ENCODE results near the gene EP400.

Gene EP400

GRCh38 chr12:131904346-131904745 is 45.4 kb upstream of the EP400 start:
- no peak overlapping the region for H3K27ac ChIP-seq (ENCODE audit: low read depth, low read length)
- no peaks in the 10 kb centered on the region for H4K20me1 ChIP-seq (ENCODE audit: low read depth, low read length)
- TF ChIP-seq CTCF (IDR thresholded peaks at IDR 0.05; ENCODE audit: insufficient read depth, low read length, poor library complexity, severe bottlenecking) (no peak), EZH2phosphoT487 (conservative IDR thresholded peaks at IDR 0.05; ENCODE audit: low read length) (no peak)

GRCh38 chr12:131905081-131905629 is 44.6 kb upstream of the EP400 start:
- Histone ChIP-seq H2AFZ (ENCODE audit: low read depth, low read length, severe bottlenecking) (no peak overlapping the region), H3K9ac (ENCODE audit: low read length) (no peak overlapping the region), H3K4me2 (ENCODE audit: low read depth, low read length, poor library complexity, severe bottlenecking) (no peak overlapping the region), H4K20me1 (ENCODE audit: low read depth, low read length) (no peaks in the 10 kb centered on the region), H3K9me2 (replicated peaks; ENCODE audit: insufficient read depth, low read length) (no peaks in the 10 kb centered on the region), H3K9me3 (ENCODE audit: insufficient read depth, low read length) (no peaks in the 10 kb centered on the region), H3K27ac (ENCODE audit: low read depth, low read length) (no peak overlapping the region), H3K79me2 (ENCODE audit: insufficient read depth, low read length) (no peaks in the 10 kb centered on the region), H3K27me3 (ENCODE audit: low read length) (no peaks in the 10 kb centered on the region), H3F3A (ENCODE audit: insufficient read depth) (no peaks in the 10 kb centered on the region), H3K36me3 (ENCODE audit: low read length) (no peaks in the 10 kb centered on the region), H3K4me3 (ENCODE audit: insufficient read depth, low read length, poor library complexity, severe bottlenecking) (no peak overlapping the region)
- no peak for TF ChIP-seq CTCF (IDR thresholded peaks at IDR 0.05; ENCODE audit: insufficient read depth, low read length, poor library complexity, severe bottlenecking)
- no peak for TF ChIP-seq EZH2phosphoT487 (conservative IDR thresholded peaks at IDR 0.05; ENCODE audit: low read length)

More at GRCh38 chr12:131904346-131904745, 45.4 kb upstream of the EP400 start:
- no peaks in the 10 kb centered on the region for H3K9me2 ChIP-seq (replicated peaks; ENCODE audit: insufficient read depth, low read length)
- H2AFZ ChIP-seq (ENCODE audit: low read depth, low read length, severe bottlenecking) = no peak overlapping the region
- no peak overlapping the region for H3K4me3 ChIP-seq (ENCODE audit: insufficient read depth, low read length, poor library complexity, severe bottlenecking)
- no peak overlapping the region for H3K9ac ChIP-seq (ENCODE audit: low read length)
- H3K36me3 ChIP-seq (ENCODE audit: low read length) = no peaks in the 10 kb centered on the region
- H3K27me3 ChIP-seq (ENCODE audit: low read length) = no peaks in the 10 kb centered on the region
- no peaks in the 10 kb centered on the region for H3K9me3 ChIP-seq (ENCODE audit: insufficient read depth, low read length)
- H3K4me2 ChIP-seq (ENCODE audit: low read depth, low read length, poor library complexity, severe bottlenecking) = no peak overlapping the region
- H3F3A ChIP-seq (ENCODE audit: insufficient read depth) = no peaks in the 10 kb centered on the region
- no peaks in the 10 kb centered on the region for H3K79me2 ChIP-seq (ENCODE audit: insufficient read depth, low read length)

DNA sequence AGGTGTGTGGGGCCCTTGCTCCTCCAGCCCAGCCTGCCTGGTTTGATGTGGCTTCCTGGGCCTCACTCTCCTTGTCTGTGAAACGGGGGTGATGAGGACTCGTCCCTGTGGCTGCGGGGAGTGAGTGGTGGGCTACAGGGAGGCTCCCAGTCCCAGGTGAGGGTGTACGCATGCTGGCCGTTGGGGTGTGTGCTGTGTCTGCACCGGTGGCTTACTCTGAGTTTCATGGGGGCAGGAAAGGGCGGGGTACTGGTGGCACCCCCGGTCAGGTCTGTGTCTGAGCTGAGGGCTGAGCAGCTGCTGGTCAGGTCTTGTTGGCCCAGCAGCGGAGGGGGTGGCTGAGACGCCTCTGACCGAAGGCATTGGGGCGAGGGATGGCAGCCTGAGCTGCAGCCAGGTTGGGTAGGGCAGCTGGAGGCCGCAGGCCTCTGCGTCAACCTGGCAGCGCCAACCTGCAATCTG is 44.1 kb upstream of the EP400 start:
- Histone ChIP-seq H3K9me2 (replicated peaks; ENCODE audit: insufficient read depth, low read length) (no peaks in the 10 kb centered on the region), H3K4me2 (ENCODE audit: low read depth, low read length, poor library complexity, severe bottlenecking) (no peak overlapping the region), H3F3A (ENCODE audit: insufficient read depth) (no peaks in the 10 kb centered on the region), H3K36me3 (ENCODE audit: low read length) (no peaks in the 10 kb centered on the region), H3K27ac (ENCODE audit: low read depth, low read length) (no peak overlapping the region), H3K4me3 (ENCODE audit: insufficient read depth, low read length, poor library complexity, severe bottlenecking) (no peak overlapping the region), H3K79me2 (ENCODE audit: insufficient read depth, low read length) (no peaks in the 10 kb centered on the region), H3K27me3 (ENCODE audit: low read length) (no peaks in the 10 kb centered on the region), H2AFZ (ENCODE audit: low read depth, low read length, severe bottlenecking) (no peak overlapping the region), H4K20me1 (ENCODE audit: low read depth, low read length) (no peaks in the 10 kb centered on the region), H3K9ac (ENCODE audit: low read length) (no peak overlapping the region), H3K9me3 (ENCODE audit: insufficient read depth, low read length) (no peaks in the 10 kb centered on the region)
- TF ChIP-seq CTCF (IDR thresholded peaks at IDR 0.05; ENCODE audit: insufficient read depth, low read length, poor library complexity, severe bottlenecking) (no peak), EZH2phosphoT487 (conservative IDR thresholded peaks at IDR 0.05; ENCODE audit: low read length) (no peak)
